M059J (cell line): ENCODE results near the gene BIN2. TPM values are rescaled to one million over a fixed set of nuclear protein-coding genes. Genes with fewer than 3 reads are reported as not detected.
A peak's percentile ranks its signal among the peaks of the same experiment; 100 is the strongest.
"Not testable (repeated sequence)": the region's sequence is repeated elsewhere in the genome, so short reads cannot be mapped to it uniquely, and the experiment has no call there.

Experiments
- DNase-seq: peaks from one replicate; pipeline ENCODE4 v3.0.0-alpha.2; 2012; ENCODE audit warnings: low read depth
- total RNA-seq: library from RNA; depleted of rRNA; stranded (reverse); fragments of >200 nt; shearing (Covaris generic); gene quantifications from 2 replicates; pipeline ENCODE4 v1.2.3, GENCODE V29; 2014; rRNA removed

The BIN2 gene
- total RNA-seq, 1 experiment from 2014 or later: not detected

- DNase-seq: not testable (repeated sequence)
These were observed 64.4 kb downstream of the BIN2 start for GRCh38 chr12:51259600-51259999.

DNA sequence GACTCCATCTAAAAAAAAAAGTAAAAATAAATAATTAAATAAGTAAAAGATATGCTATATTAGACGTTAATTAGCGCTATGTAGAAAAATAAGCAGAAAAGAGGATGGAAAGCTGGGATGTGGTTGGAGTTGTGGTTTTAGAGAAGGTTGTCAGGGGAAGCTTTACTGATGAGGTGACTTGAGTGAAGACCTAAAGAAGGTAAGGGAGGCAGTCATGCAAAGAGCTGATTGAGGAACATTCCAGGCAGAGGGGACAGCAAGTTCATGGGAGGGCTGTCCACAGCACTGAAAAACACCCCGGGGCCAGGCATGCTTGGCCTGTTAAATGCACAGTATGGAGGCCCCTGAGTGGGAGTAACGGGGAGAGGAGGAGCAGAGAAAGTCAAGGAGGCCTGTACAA is 69.4 kb downstream of the BIN2 start:
- DNase-seq: peak; percentile 22

DNA sequence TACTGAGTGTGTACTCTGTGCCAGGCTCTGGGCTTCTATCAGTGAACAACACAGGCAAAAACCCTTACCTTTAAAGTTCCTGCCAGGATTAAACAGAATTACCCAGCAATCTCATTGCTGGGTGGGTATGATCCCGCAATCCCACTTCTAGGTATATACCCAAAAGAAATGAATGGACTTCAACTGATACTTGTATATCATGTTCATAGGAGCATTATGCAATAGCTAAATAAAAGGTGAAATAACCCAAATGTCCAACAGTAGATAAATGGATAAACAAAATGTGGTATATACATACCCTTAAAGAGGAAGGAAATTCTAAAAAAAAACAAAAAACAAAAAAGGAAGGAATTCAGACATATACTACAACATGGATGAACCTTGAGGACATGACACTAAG is 70.7 kb downstream of the BIN2 start:
- no peak for DNase-seq

GRCh38 chr12:51247523-51248206 is 76.3 kb downstream of the BIN2 start:
- DNase-seq: no peak

DNA sequence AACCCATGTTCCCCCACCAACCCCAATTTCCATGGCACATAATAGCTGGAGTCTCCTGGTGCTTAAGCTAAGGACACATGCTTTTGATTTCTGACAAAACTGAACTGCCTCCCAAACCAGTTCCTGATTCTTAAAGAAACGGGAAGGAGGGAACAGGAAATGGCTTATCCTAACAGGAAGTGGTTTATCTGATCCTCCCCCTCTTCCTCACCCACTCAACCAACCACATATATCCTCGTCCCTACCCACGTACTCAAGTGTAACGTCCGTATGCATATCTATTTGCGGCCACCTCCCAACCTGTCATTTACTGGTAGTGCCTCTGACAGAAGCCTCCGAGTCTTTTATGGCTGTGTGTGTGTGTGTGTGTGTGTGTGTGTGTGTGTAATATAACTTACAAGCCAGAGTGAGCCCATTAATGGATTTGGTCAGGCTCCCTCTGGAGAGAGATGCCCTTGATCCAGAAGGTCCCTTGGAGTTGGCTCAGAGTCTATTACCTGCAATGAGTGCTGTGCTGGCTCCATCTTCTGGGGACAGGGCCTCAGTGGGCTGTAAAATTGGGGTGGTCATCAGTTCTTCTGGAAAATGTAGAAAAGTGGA is 77.6 kb downstream of the BIN2 start:
- peak; percentile 29 for DNase-seq

GRCh38 chr12:51245476-51246253 is 78.3 kb downstream of the BIN2 start:
- no peak for DNase-seq

DNA sequence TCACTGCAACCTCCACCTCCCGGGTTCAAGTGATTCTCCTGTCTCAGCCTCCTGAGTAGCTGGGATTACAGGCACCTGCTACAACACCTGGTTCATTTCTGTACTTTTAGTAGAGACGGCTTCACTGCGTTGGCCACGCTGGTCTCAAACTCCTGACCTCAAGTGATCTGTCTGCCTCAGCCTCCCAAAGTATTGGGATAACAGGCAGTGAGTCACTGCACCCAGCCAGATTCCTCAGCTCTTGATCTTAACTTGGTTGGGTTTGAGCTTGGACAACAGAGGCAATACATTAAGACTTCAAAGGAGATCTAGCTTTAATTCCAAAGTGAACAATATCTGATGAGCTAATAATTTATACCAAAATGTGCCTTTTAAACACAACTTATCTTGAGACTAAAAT is 79.7 kb downstream of the BIN2 start:
- DNase-seq: peak; percentile 25

GRCh38 chr12:51242876-51243275 is 81.1 kb downstream of the BIN2 start:
- DNase-seq: no peak

- DNase-seq: no peak
These were observed 81.9 kb downstream of the BIN2 start for GRCh38 chr12:51242120-51242519.

GRCh38 chr12:51240971-51241370 is 83.0 kb downstream of the BIN2 start:
- peak; percentile 42 for DNase-seq

- DNase-seq: peak; percentile 92
These were observed 85.3 kb downstream of the BIN2 start, which contains the start of gene DAZAP2 for GRCh38 chr12:51238510-51239334. Gene DAZAP2 (plus strand): TSS chr12:51238826. CDS start chr12:51238908, 82 bp downstream.

- peak; percentile 11 for DNase-seq
These were observed 85.9 kb downstream of the BIN2 start for GRCh38 chr12:51238037-51238509.

GRCh38 chr12:51234530-51234929 is 89.4 kb downstream of the BIN2 start:
- DNase-seq: no peak

DNA sequence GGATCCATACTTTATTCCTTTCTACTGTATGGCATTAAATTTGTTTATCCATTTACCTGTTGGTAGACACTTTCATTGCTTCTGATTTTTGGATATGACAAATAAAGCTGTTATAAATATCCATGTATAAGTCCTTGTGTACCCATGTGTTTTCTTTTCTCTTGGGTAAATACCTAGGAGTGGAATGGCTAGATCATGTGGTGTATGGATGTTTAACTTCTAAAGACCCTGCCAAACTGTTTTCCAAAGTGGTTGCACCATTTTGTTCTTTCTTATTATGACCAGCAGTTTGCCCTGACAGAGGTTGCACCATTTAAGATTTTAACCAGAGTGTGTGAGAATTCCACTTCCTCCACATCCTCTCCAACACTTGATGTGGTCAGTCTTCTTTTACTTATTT is 91.3 kb downstream of the BIN2 start:
- no peak for DNase-seq

Other genes with a start within 250 kb of the BIN2 start
- gene CSRNP2, start 240.6 kb downstream of the BIN2 start, total RNA-seq: 12.6 and 16.8 TPM in 2 replicates
- gene TFCP2, start 151.0 kb downstream of the BIN2 start, total RNA-seq: 4.9 and 6.8 TPM in 2 replicates
- gene POU6F1, start 106.1 kb downstream of the BIN2 start, total RNA-seq: 1.4 and 7.8 TPM in 2 replicates
- 480 and 492 TPM in 2 replicates for gene DAZAP2, start 85.3 kb downstream of the BIN2 start, total RNA-seq
- 15.8 and 17.8 TPM in 2 replicates for gene SMAGP, start 53.8 kb downstream of the BIN2 start, total RNA-seq
- not detected in 2 replicates for gene CELA1, start 22.5 kb upstream of the BIN2 start, total RNA-seq
- 31.4 and 48.0 TPM in 2 replicates for gene GALNT6, start 67.2 kb upstream of the BIN2 start, total RNA-seq
- 2.5 and 12.3 TPM in 2 replicates for gene SLC4A8, start 100.7 kb upstream of the BIN2 start, total RNA-seq